Liver (tissue), 9 donors: ENCODE results near the gene HNRNPL. TPM values are rescaled to one million over a fixed set of nuclear protein-coding genes. Genes with fewer than 3 reads are reported as not detected.

Experiments used
- DNase-seq: peaks from one replicate; pipeline ENCODE4 v3.0.0-alpha.2; 2017; ENCODE audit warnings: low spot score
- H3K27ac ChIP-seq, 2 donors: one replicate each; pipeline ENCODE4 v1.7.0; 2013; ENCODE audit warnings: inconsistent platforms in 2 of 2, low read length in 2 of 2, control low read depth in 1 of 2, low read depth in 1 of 2, mild to moderate bottlenecking in 1 of 2
- H3K27me3 ChIP-seq, 4 donors: one replicate each; pipeline versions ENCODE4 v1.6.1 to v1.7.0; 2013; ENCODE audit warnings: low read length in 3 of 4, inconsistent platforms in 1 of 4, mild to moderate bottlenecking in 1 of 4, moderate library complexity in 1 of 4; ENCODE audit not compliant: control insufficient read depth in 4 of 4, insufficient read depth in 4 of 4
- H3K36me3 ChIP-seq, 4 donors: one replicate each; pipeline versions ENCODE4 v1.6.1 to v1.7.0; 2013; ENCODE audit warnings: low read length in 3 of 4, mild to moderate bottlenecking in 3 of 4, low read depth in 1 of 4, moderate library complexity in 1 of 4; ENCODE audit not compliant: control insufficient read depth in 4 of 4, insufficient read depth in 3 of 4
- H3K4me1 ChIP-seq, 4 donors: one replicate each; pipeline versions ENCODE4 v1.6.1 to v1.7.0; 2013; ENCODE audit warnings: low read length in 3 of 4, mild to moderate bottlenecking in 3 of 4, moderate library complexity in 1 of 4; ENCODE audit not compliant: control insufficient read depth in 4 of 4, insufficient read depth in 4 of 4
- H3K4me3 ChIP-seq, 3 donors: one replicate each; pipeline versions ENCODE4 v1.6.1 to v1.7.0; 2013; ENCODE audit warnings: low read length in 3 of 3, control low read depth in 1 of 3, low read depth in 1 of 3, mild to moderate bottlenecking in 1 of 3
- H3K9ac ChIP-seq, 2 donors: one replicate each; pipeline ENCODE4 v1.7.0; 2013; ENCODE audit warnings: low read length in 2 of 2, mild to moderate bottlenecking in 2 of 2, moderate library complexity in 2 of 2, control low read depth in 1 of 2, low read depth in 1 of 2
- H3K9me3 ChIP-seq, 4 donors: one replicate each; pipeline versions ENCODE4 v1.6.1 to v1.7.0; 2013; ENCODE audit warnings: low read length in 3 of 4; ENCODE audit not compliant: control insufficient read depth in 4 of 4
- CTCF ChIP-seq: fragments of 150-350 bp; IDR thresholded peaks from 2 replicates; pipeline ENCODE4 v1.5.1; 2017; ENCODE audit warnings: improper control_type of control experiment, low read depth, low read length; ENCODE audit not compliant: missing input control
- EGR1 ChIP-seq, 2 donors: IDR thresholded peaks; 2 replicates each; pipeline ENCODE4 v1.6.1; 2016 to 2018; ENCODE audit warnings: antibody characterized with exemption in 2 of 2, low read depth in 2 of 2
- FOXA2 ChIP-seq: IDR thresholded peaks from 2 replicates; pipeline ENCODE4 v1.6.1; 2016; ENCODE audit warnings: antibody characterized with exemption
- GABPA ChIP-seq, 2 donors: IDR thresholded peaks in 1 of 2; conservative IDR thresholded peaks in 1 of 2; 2 replicates each; pipeline ENCODE4 v1.6.1; 2016; ENCODE audit warnings: antibody characterized with exemption in 2 of 2, mild to moderate bottlenecking in 1 of 2, moderate library complexity in 1 of 2
- HNF4A ChIP-seq, 2 donors: conservative IDR thresholded peaks; 2 replicates each; pipeline ENCODE4 v1.6.1; 2016; ENCODE audit warnings: antibody characterized with exemption in 2 of 2, mild to moderate bottlenecking in 2 of 2
- NR2F2 ChIP-seq: IDR thresholded peaks from 2 replicates; pipeline ENCODE4 v1.6.1; 2016; ENCODE audit warnings: antibody characterized with exemption
- RAD21 ChIP-seq, 2 donors: IDR thresholded peaks; 2 replicates each; pipeline ENCODE4 v1.6.1; 2016; ENCODE audit warnings: antibody characterized with exemption in 2 of 2, mild to moderate bottlenecking in 2 of 2
- REST ChIP-seq: IDR thresholded peaks from 2 replicates; pipeline ENCODE4 v1.6.1; 2016; ENCODE audit warnings: antibody characterized with exemption, mild to moderate bottlenecking
- RXRA ChIP-seq, 2 donors: IDR thresholded peaks; 2 replicates each; pipeline ENCODE4 v1.6.1; 2017 to 2018; ENCODE audit warnings: antibody characterized with exemption in 2 of 2, mild to moderate bottlenecking in 1 of 2
- SP1 ChIP-seq: IDR thresholded peaks from 2 replicates; pipeline ENCODE4 v1.6.1; 2018; ENCODE audit warnings: antibody characterized with exemption, mild to moderate bottlenecking
- TAF1 ChIP-seq: conservative IDR thresholded peaks from 2 replicates; pipeline ENCODE4 v1.6.1; 2016; ENCODE audit warnings: antibody characterized with exemption, mild to moderate bottlenecking
- YY1 ChIP-seq: IDR thresholded peaks from 2 replicates; pipeline ENCODE4 v1.6.1; 2016; ENCODE audit warnings: antibody characterized with exemption, mild to moderate bottlenecking
- ZBTB33 ChIP-seq: IDR thresholded peaks from 2 replicates; pipeline ENCODE4 v1.6.1; 2016; ENCODE audit warnings: antibody characterized with exemption
- WGBS: extraction: QIAGEN DNeasy Blood & Tissue Kit; methylation state at CpG from one replicate; pipeline ENCODE4 v1.1.7; 2013; 5-methylcytosine and 5-hydroxymethylcytosine counted together
- polyA plus RNA-seq, 2 donors: library from polyadenylated mRNA; stranded (reverse) in 1 of 2; unstranded in 1 of 2; fragments of 200-250 nt in 1 of 2; fragments of >200 nt in 1 of 2; fragmentation: Nextera tagmentation in 1 of 2; extraction: Ambion mirVana in 1 of 2; gene quantifications; one replicate each; pipeline versions ENCODE4 v1.2.1 to v1.2.3, GENCODE V29; 2013 to 2015
- total RNA-seq, 2 donors: library from RNA; depleted of rRNA; stranded (reverse); fragments of >200 nt; gene quantifications; one replicate each; pipeline ENCODE4 v1.2.3, GENCODE V29; 2014
- TF ChIP-seq, protein P1 (sequence below): IDR thresholded peaks from 2 replicates; pipeline ENCODE4 v1.6.1; 2016; ENCODE audit warnings: antibody characterized with exemption
- TF ChIP-seq, protein P2 (sequence below): IDR thresholded peaks from 2 replicates; pipeline ENCODE4 v1.6.1; 2016; ENCODE audit warnings: antibody characterized with exemption
- donor health status: healthy.
- donor health status: healthy.
- donor health status: healthy.
- donor health status: healthy.
- donor health status: healthy.

HNRNPL gene
- total and polyA plus RNA-seq, 4 donors, result 50.4 to 166 (median 95.6) TPM

- H3K9ac ChIP-seq, result no peak overlapping the region
- 87% methylated on average over 12 of the region's 12 CpGs for WGBS
- H3K27me3 ChIP-seq, result no peaks in the 10 kb centered on the region
- H3K36me3 ChIP-seq, result peaks cover 26 to 72% (median 68%) of the 10 kb centered on the region in 4 donors
- H3K9me3 ChIP-seq, result no peaks in the 10 kb centered on the region
- TF ChIP-seq EGR1 (IDR thresholded peaks at IDR 0.05; ENCODE audit: low read depth in 2 of 2) (no peak), TAF1 (no peak), GABPA (IDR thresholded peaks at IDR 0.05 in 1 of 2, conservative IDR thresholded peaks at IDR 0.05 in 1 of 2) (no peak), RAD21 (IDR thresholded peaks at IDR 0.05) (no peak), NR2F2 (no peak), YY1 (no peak), CTCF (no peak), REST (no peak), SP1 (no peak), RXRA (IDR thresholded peaks at IDR 0.05) (no peak)
- TF ChIP-seq, protein P1, sequence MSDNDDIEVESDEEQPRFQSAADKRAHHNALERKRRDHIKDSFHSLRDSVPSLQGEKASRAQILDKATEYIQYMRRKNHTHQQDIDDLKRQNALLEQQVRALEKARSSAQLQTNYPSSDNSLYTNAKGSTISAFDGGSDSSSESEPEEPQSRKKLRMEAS, result no peak
- peaks cover 24 to 82% (median 77%) of the 10 kb centered on the region in 4 donors for H3K4me1 ChIP-seq
- H3K4me3 ChIP-seq, result no peak overlapping the region
- peak overlapping the region; percentile 29 to 69 for H3K27ac ChIP-seq
- no peak for DNase-seq
These were observed 10.6 kb downstream of the HNRNPL start for GRCh38 chr19:38838986-38839761.

GRCh38 chr19:38838208-38838985 lies 11.4 kb downstream of the HNRNPL start:
- H3K36me3 ChIP-seq, result peaks cover 23 to 64% (median 60%) of the 10 kb centered on the region in 4 donors
- peaks cover 21 to 74% (median 69%) of the 10 kb centered on the region in 4 donors for H3K4me1 ChIP-seq
- no peaks in the 10 kb centered on the region for H3K27me3 ChIP-seq
- no peak overlapping the region for H3K4me3 ChIP-seq
- no peak for DNase-seq
- H3K9me3 ChIP-seq, result no peaks in the 10 kb centered on the region
- TF ChIP-seq, protein P2, sequence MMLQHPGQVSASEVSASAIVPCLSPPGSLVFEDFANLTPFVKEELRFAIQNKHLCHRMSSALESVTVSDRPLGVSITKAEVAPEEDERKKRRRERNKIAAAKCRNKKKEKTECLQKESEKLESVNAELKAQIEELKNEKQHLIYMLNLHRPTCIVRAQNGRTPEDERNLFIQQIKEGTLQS, result no peak
- no peak for TF ChIP-seq REST
- TF ChIP-seq GABPA (IDR thresholded peaks at IDR 0.05 in 1 of 2, conservative IDR thresholded peaks at IDR 0.05 in 1 of 2), result no peak
- TF ChIP-seq ZBTB33, result no peak
- no peak for TF ChIP-seq FOXA2
- no peak for TF ChIP-seq CTCF
- peak in 1 of 2 donors; percentile 7 for TF ChIP-seq RXRA (IDR thresholded peaks at IDR 0.05)
- TF ChIP-seq HNF4A (conservative IDR thresholded peaks at IDR 0.05), result no peak
- H3K27ac ChIP-seq, result peak overlapping the region; percentile 29 to 69
- 75% methylated on average over 19 of the region's 19 CpGs for WGBS
- H3K9ac ChIP-seq, result no peak overlapping the region
